Hepatocyte (in vitro differentiated cells): ENCODE data around the gene CCDC32. TPM values are rescaled to one million over a fixed set of nuclear protein-coding genes. Genes with fewer than 3 reads are reported as not detected.

Source experiments
- DNase-seq: peaks from one replicate; pipeline ENCODE4 v3.0.0-alpha.2; 2016; ENCODE audit warnings: low spot score
- H2AFZ ChIP-seq: fragments of 200-600 bp; sonication (generic); 2 replicates; pipeline ENCODE4 v1.6.0; 2016; ENCODE audit warnings: antibody characterized with exemption, mild to moderate bottlenecking
- H3K27ac ChIP-seq: fragments of 200-600 bp; sonication (generic); 2 replicates; pipeline ENCODE4 v1.5.1; 2016; ENCODE audit warnings: mild to moderate bottlenecking
- H3K27me3 ChIP-seq: fragments of 200-600 bp; sonication (generic); 2 replicates; pipeline ENCODE4 v1.6.1; 2016
- H3K36me3 ChIP-seq: fragments of 200-600 bp; sonication (generic); replicated peaks from 2 replicates; pipeline ENCODE4 v1.5.1; 2016; ENCODE audit warnings: low read depth; ENCODE audit not compliant: insufficient read depth
- H3K4me1 ChIP-seq: fragments of 200-600 bp; sonication (generic); 2 replicates; pipeline ENCODE4 v1.5.1; 2016; ENCODE audit warnings: mild to moderate bottlenecking, moderate library complexity; ENCODE audit not compliant: insufficient read depth
- H3K4me2 ChIP-seq: fragments of 200-600 bp; sonication (generic); 2 replicates; pipeline ENCODE4 v1.6.0; 2016
- H3K4me3 ChIP-seq: fragments of 200-600 bp; sonication (generic); 2 replicates; pipeline ENCODE4 v1.5.1; 2016; ENCODE audit warnings: mild to moderate bottlenecking
- H3K79me2 ChIP-seq: fragments of 200-600 bp; sonication (generic); 2 replicates; pipeline ENCODE4 v1.6.0; 2017; ENCODE audit warnings: mild to moderate bottlenecking
- H3K9me2 ChIP-seq: fragments of 200-600 bp; sonication (generic); replicated peaks from 2 replicates; pipeline ENCODE4 v1.6.0; 2017; ENCODE audit warnings: mild to moderate bottlenecking; ENCODE audit not compliant: insufficient read depth
- H3K9me3 ChIP-seq: fragments of 200-600 bp; sonication (generic); 2 replicates; pipeline ENCODE4 v1.5.1; 2016; ENCODE audit warnings: low read depth, mild to moderate bottlenecking
- H4K20me1 ChIP-seq: fragments of 200-600 bp; sonication (generic); 2 replicates; pipeline ENCODE4 v1.6.0; 2016; ENCODE audit warnings: mild to moderate bottlenecking; ENCODE audit not compliant: insufficient read depth, poor library complexity, severe bottlenecking
- EZH2 ChIP-seq: fragments of 200-600 bp; sonication (generic); IDR thresholded peaks from 2 replicates; pipeline ENCODE4 v1.6.1; 2016; ENCODE audit warnings: antibody characterized with exemption, mild to moderate bottlenecking, borderline replicate concordance
- EZH2phosphoT487 ChIP-seq: fragments of 200-600 bp; sonication (generic); IDR thresholded peaks from one replicate; pipeline ENCODE4 v1.6.1; 2018; ENCODE audit warnings: antibody characterized with exemption, mild to moderate bottlenecking, low read depth, moderate library complexity; ENCODE audit not compliant: unreplicated experiment, severe bottlenecking
- WGBS: methylation state at CpG from one replicate; pipeline ENCODE4 v1.1.6; 2016; ENCODE audit warnings: low lambda C conversion rate; ENCODE audit errors: missing lambda C conversion rate; 5-methylcytosine and 5-hydroxymethylcytosine counted together
- polyA plus RNA-seq: library from polyadenylated mRNA; unstranded; fragments of >200 nt; fragmentation: Nextera tagmentation; extraction: Ambion mirVana; gene quantifications from 2 replicates; pipeline ENCODE4 v1.2.1, GENCODE V29; 2016
- total RNA-seq: library from RNA; depleted of rRNA; stranded (reverse); fragments of >200 nt; gene quantifications from 2 replicates; pipeline ENCODE4 v1.2.3, GENCODE V29; 2014
- TF ChIP-seq, protein P1 (sequence below): fragments of 200-600 bp; sonication (generic); IDR thresholded peaks from 2 replicates; pipeline ENCODE4 v1.5.1; 2016; ENCODE audit warnings: antibody characterized with exemption, mild to moderate bottlenecking; ENCODE audit not compliant: poor library complexity

Gene CCDC32
- total and polyA plus RNA-seq, 2 experiments from 2014 or later, result 25.7 to 30.9 TPM

DNA sequence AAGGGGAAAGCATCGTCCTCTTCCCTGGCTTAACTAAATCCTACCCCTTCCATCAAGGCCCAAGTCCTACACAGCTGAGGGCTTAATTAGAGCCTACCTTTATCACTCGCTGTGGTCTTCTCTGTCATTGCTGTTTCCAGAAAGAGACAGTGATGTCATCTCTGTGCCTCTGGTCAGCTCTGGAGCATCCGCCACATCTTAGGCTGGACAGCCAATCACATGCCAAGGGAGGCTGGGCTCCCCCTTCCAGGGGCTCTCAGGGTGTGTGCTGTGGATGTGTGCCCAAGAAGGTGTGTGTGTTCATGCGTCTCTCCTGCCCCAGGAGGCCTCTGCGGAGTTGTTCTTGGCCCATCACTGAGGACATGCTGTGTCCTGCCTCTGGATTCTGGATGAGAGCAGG is 51.2 kb downstream of the CCDC32 start:
- no peaks in the 10 kb centered on the region for H3K9me2 ChIP-seq
- H2AFZ ChIP-seq, result no peak overlapping the region
- WGBS, result 87% methylated on average over 5 of the region's 5 CpGs

DNA sequence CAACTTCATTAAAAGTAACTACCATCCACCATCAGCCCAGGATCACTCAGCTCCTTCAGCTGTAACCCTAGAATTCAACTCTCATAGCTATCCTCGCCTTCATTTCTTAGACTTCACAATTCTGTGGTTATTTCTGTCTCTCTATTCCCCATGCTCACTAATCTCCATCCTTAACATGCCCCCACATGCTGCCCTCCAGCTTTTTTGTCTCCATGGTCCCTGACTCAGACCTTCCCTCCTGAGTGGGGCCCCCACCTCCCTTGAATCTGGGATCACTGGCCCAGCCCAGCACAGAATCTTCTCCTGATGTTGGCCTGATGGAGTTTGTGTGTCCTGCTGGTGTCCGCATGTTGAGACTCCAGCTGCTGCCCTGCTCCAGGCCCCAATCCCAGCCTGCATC is 52.4 kb downstream of the CCDC32 start:
- H4K20me1 ChIP-seq, result no peaks in the 10 kb centered on the region
- H2AFZ ChIP-seq, result no peak overlapping the region
- H3K36me3 ChIP-seq, result no peaks in the 10 kb centered on the region
- 95% methylated on average over 2 of the region's 2 CpGs for WGBS
- H3K4me1 ChIP-seq, result peaks cover 9% of the 10 kb centered on the region
- H3K4me2 ChIP-seq, result peak overlapping the region; percentile 99
- no peak for DNase-seq
- no peaks in the 10 kb centered on the region for H3K79me2 ChIP-seq
- no peaks in the 10 kb centered on the region for H3K27me3 ChIP-seq
- TF ChIP-seq EZH2 (no peak), EZH2phosphoT487 (no peak)
- no peaks in the 10 kb centered on the region for H3K9me2 ChIP-seq
- H3K4me3 ChIP-seq, result no peak overlapping the region
- no peak overlapping the region for H3K27ac ChIP-seq
- no peaks in the 10 kb centered on the region for H3K9me3 ChIP-seq

More for the DNA sequence above, 51.2 kb downstream of the CCDC32 start:
- no peaks in the 10 kb centered on the region for H3K36me3 ChIP-seq
- H3K4me3 ChIP-seq, result no peak overlapping the region
- H3K9me3 ChIP-seq, result no peaks in the 10 kb centered on the region
- H3K4me1 ChIP-seq, result peaks cover 9% of the 10 kb centered on the region
- H3K27me3 ChIP-seq, result no peaks in the 10 kb centered on the region
- H4K20me1 ChIP-seq, result no peaks in the 10 kb centered on the region
- TF ChIP-seq, protein P1, sequence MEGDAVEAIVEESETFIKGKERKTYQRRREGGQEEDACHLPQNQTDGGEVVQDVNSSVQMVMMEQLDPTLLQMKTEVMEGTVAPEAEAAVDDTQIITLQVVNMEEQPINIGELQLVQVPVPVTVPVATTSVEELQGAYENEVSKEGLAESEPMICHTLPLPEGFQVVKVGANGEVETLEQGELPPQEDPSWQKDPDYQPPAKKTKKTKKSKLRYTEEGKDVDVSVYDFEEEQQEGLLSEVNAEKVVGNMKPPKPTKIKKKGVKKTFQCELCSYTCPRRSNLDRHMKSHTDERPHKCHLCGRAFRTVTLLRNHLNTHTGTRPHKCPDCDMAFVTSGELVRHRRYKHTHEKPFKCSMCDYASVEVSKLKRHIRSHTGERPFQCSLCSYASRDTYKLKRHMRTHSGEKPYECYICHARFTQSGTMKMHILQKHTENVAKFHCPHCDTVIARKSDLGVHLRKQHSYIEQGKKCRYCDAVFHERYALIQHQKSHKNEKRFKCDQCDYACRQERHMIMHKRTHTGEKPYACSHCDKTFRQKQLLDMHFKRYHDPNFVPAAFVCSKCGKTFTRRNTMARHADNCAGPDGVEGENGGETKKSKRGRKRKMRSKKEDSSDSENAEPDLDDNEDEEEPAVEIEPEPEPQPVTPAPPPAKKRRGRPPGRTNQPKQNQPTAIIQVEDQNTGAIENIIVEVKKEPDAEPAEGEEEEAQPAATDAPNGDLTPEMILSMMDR, result no peak
- TF ChIP-seq EZH2 (no peak), EZH2phosphoT487 (no peak)
- H3K27ac ChIP-seq, result no peak overlapping the region
- DNase-seq, result no peak
- no peaks in the 10 kb centered on the region for H3K79me2 ChIP-seq
- no peak overlapping the region for H3K4me2 ChIP-seq

DNA sequence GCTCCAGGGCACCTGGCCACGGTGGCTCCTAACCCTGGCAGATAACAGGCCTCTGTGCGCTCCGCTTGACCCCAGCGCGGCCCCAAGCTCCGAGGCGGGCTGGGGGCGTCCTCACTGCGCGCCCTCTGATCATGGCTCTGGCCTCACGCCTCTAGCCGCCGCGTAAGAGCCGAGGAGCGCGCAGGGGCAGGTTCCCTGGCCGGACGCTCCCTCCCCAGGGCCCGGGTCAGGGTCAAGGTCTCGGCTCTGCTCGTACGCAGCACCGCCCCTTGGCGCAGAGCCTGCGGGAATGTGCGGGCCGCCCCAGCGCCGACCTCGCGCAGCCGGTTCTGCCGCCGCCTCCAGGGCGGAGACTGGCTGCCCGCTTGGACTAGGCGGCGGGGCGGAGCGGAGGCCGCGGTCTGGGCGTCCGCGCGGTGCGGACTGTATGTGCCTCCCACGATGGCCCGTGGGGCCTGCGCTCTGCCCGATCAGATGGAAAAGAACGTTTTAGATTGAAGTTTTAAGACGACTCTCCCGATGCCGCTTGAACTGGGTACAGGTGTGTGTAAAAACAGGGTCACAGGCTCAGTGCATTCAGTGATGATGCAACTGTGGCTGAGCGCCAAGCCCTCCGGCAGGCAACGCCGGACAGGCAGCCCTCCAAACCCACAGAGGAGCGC is 53.2 kb downstream of the CCDC32 start:
- H3K36me3 ChIP-seq, result no peaks in the 10 kb centered on the region
- no peak for TF ChIP-seq EZH2phosphoT487
- DNase-seq, result peak; percentile 76
- 2% methylated on average over 46 of the region's 61 CpGs for WGBS
- peak overlapping the region; percentile 34 for H3K4me3 ChIP-seq
- H4K20me1 ChIP-seq, result no peaks in the 10 kb centered on the region
- H3K4me1 ChIP-seq, result peaks cover 9% of the 10 kb centered on the region
- peak overlapping the region; percentile 93 for H2AFZ ChIP-seq
- H3K9me3 ChIP-seq, result no peaks in the 10 kb centered on the region
- peak overlapping the region; percentile 99 for H3K4me2 ChIP-seq
- H3K79me2 ChIP-seq, result no peaks in the 10 kb centered on the region
- no peaks in the 10 kb centered on the region for H3K9me2 ChIP-seq
- peak overlapping the region; percentile 6 for H3K27ac ChIP-seq
- no peaks in the 10 kb centered on the region for H3K27me3 ChIP-seq

DNA sequence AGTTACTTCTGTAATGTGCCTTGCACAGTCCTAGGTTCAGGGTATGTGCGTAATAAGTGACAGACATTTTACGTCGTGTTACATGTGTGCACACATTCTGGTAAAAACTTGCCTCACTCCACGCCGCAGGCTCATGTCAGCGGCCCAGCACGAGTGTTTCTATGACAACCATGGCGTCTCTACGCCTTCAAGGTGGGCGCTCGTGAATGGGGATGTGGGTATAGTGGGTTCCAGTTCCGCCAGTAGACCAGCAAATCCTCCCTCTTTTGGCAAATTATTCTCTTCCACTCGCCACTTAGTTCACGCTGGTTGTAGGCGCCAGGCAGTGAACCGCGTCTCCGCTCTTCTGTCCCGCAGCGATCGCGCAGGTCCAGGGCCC is 53.8 kb downstream of the CCDC32 start:
- 36% methylated on average over 22 of the region's 22 CpGs for WGBS
- TF ChIP-seq EZH2, result no peak
- TF ChIP-seq EZH2phosphoT487, result no peak
- TF ChIP-seq, protein P1, result no peak
- Histone ChIP-seq H3K4me3 (peak overlapping the region; percentile 34), H3K36me3 (no peaks in the 10 kb centered on the region), H3K27ac (no peak overlapping the region), H3K79me2 (no peaks in the 10 kb centered on the region), H2AFZ (peak overlapping the region; percentile 93), H3K4me1 (peaks cover 9% of the 10 kb centered on the region), H3K9me3 (no peaks in the 10 kb centered on the region), H3K9me2 (no peaks in the 10 kb centered on the region), H4K20me1 (no peaks in the 10 kb centered on the region), H3K27me3 (no peaks in the 10 kb centered on the region), H3K4me2 (peak overlapping the region; percentile 99)
- DNase-seq, result no peak
